GM18951 (cell line): ENCODE measurements around the gene PDE1C.
"Not testable (repeated sequence)": the region's sequence is repeated elsewhere in the genome, so short reads cannot be mapped to it uniquely, and the experiment has no call there.

Experiments used
- POLR2A ChIP-seq: IDR thresholded peaks from 4 replicates; pipeline ENCODE4 v1.6.1; 2011; ENCODE audit warnings: mild to moderate bottlenecking; ENCODE audit not compliant: insufficient read length, insufficient read depth; ENCODE audit errors: extremely low read depth
- in situ Hi-C: fragments of 300-500 bp; cut with MboI; formaldehyde crosslinking; loops from one replicate; pipeline ENCODE4 v1.12.0; 2022; ENCODE audit warnings: low sequenced_read_pairs, mixed read lengths, inconsistent platforms; ENCODE audit not compliant: unreplicated experiment

Gene PDE1C

GRCh38 chr7:32025381-32026082 is 44.7 kb downstream of the PDE1C start:
- TF ChIP-seq POLR2A = no peak
- in situ Hi-C loops = no loop called here

- no peak for TF ChIP-seq POLR2A
- in situ Hi-C loops = no loop called here
These were observed 46.8 kb downstream of the PDE1C start for GRCh38 chr7:32023376-32023775.

- in situ Hi-C loops = no loop called here
- no peak for TF ChIP-seq POLR2A
These were observed 47.2 kb downstream of the PDE1C start for GRCh38 chr7:32022966-32023365.

- in situ Hi-C loops = no loop called here
- TF ChIP-seq POLR2A = no peak
These were observed 49.6 kb downstream of the PDE1C start for GRCh38 chr7:32020551-32021159.

GRCh38 chr7:32018845-32019578 is 51.2 kb downstream of the PDE1C start:
- no peak for TF ChIP-seq POLR2A

GRCh38 chr7:32015133-32015532 is 55.1 kb downstream of the PDE1C start:
- in situ Hi-C loops = no loop called here

More at GRCh38 chr7:32018845-32019578, 51.2 kb downstream of the PDE1C start:
- in situ Hi-C loops = no loop called here

GRCh38 chr7:32013471-32013870 is 56.7 kb downstream of the PDE1C start:
- in situ Hi-C loops = not testable (repeated sequence)

More at GRCh38 chr7:32015133-32015532, 55.1 kb downstream of the PDE1C start:
- TF ChIP-seq POLR2A = no peak

GRCh38 chr7:32005577-32005976 is 64.6 kb downstream of the PDE1C start:
- in situ Hi-C loops = no loop called here

GRCh38 chr7:32001948-32002347 is 68.3 kb downstream of the PDE1C start:
- in situ Hi-C loops = no loop called here
- no peak for TF ChIP-seq POLR2A

More at GRCh38 chr7:32005577-32005976, 64.6 kb downstream of the PDE1C start:
- no peak for TF ChIP-seq POLR2A

GRCh38 chr7:31997423-31997822 is 72.8 kb downstream of the PDE1C start:
- in situ Hi-C loops = no loop called here
- TF ChIP-seq POLR2A = no peak

- in situ Hi-C loops = no loop called here
- no peak for TF ChIP-seq POLR2A
These were observed 75.1 kb downstream of the PDE1C start for GRCh38 chr7:31995134-31995533.

GRCh38 chr7:31991846-31992245 is 78.4 kb downstream of the PDE1C start:
- TF ChIP-seq POLR2A = no peak
- in situ Hi-C loops = no loop called here

GRCh38 chr7:31991406-31991805 is 78.8 kb downstream of the PDE1C start:
- no peak for TF ChIP-seq POLR2A
- in situ Hi-C loops = no loop called here
